Breast epithelium (tissue), 3 donors: ENCODE results near the gene COL8A1.

Experiments
- POLR2A ChIP-seq: fragments of 450-650 bp; IDR thresholded peaks from one replicate; pipeline ENCODE4 v1.6.1; 2016; ENCODE audit warnings: antibody characterized with exemption, mild to moderate bottlenecking, moderate library complexity
- POLR2AphosphoS5 ChIP-seq, 3 donors: sonication (generic); formaldehyde crosslinking; IDR thresholded peaks; one replicate each; pipeline ENCODE4 v1.6.1; 2017; ENCODE audit warnings: antibody characterized with exemption in 3 of 3
- TF ChIP-seq, protein P1 (sequence below), 3 donors: fragments of 450-650 bp; IDR thresholded peaks; one replicate each; pipeline ENCODE4 v1.5.1; 2016 to 2017; ENCODE audit warnings: antibody characterized with exemption in 3 of 3, mild to moderate bottlenecking in 3 of 3, moderate library complexity in 3 of 3

DNA sequence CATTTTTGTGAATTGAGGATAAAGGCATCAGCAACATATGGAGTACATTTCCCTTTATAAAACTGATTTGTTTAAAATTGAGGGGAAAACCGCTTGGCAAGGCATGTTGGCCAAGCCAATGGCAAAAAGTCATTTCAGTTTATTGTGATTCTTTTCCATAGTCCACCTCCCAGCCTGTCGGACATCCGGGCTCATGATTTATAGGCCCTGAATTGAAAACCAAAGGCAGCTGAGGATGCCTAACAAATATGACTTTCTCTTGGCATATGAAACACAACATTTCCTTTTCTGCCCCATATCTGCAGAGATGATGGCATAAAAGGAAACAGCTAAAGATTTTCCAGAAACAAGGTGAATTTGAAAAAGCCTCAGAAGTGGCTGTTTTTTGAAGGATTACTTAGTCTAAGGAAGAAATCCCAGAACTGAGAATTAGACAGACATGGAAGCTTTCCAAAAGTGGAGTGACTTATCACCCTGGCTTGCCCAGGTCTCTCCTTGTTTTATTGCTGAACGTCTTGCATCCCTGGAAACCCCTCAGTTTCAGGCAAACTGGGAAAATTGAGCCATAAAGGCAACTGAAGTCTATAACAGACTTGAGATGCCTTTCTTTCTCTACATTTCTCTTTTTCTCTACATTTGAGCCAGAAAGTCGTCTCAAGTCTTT, 74.0 kb downstream of the COL8A1 start:
- TF ChIP-seq, protein P1, sequence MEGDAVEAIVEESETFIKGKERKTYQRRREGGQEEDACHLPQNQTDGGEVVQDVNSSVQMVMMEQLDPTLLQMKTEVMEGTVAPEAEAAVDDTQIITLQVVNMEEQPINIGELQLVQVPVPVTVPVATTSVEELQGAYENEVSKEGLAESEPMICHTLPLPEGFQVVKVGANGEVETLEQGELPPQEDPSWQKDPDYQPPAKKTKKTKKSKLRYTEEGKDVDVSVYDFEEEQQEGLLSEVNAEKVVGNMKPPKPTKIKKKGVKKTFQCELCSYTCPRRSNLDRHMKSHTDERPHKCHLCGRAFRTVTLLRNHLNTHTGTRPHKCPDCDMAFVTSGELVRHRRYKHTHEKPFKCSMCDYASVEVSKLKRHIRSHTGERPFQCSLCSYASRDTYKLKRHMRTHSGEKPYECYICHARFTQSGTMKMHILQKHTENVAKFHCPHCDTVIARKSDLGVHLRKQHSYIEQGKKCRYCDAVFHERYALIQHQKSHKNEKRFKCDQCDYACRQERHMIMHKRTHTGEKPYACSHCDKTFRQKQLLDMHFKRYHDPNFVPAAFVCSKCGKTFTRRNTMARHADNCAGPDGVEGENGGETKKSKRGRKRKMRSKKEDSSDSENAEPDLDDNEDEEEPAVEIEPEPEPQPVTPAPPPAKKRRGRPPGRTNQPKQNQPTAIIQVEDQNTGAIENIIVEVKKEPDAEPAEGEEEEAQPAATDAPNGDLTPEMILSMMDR (IDR thresholded peaks at IDR 0.05): no peak
- TF ChIP-seq POLR2A: no peak
- TF ChIP-seq POLR2AphosphoS5 (IDR thresholded peaks at IDR 0.05): no peak
